Measurements from ENCODE around the gene LRRC51. TPM values are rescaled to one million over a fixed set of nuclear protein-coding genes. Genes with fewer than 3 reads are reported as not detected.

The LRRC51 gene
- total and polyA plus RNA-seq, 2 donors (not counting 3 experiments of a cell fraction or from before 2014, with no cell fraction given), result 3.5 to 6.1 TPM

- ChIA-PET CTCF (no interaction called here), POLR2A (no interaction called here)
- DNase-seq (ENCODE audit: low read depth, low spot score) (no peak), FAIRE-seq (no peak)
- H3K4me1 ChIP-seq (ENCODE audit: control insufficient read depth, extremely low read depth, insufficient read depth, low read length), result peaks cover 14% of the 10 kb centered on the region
- no peak overlapping the region for H3K4me2 ChIP-seq (ENCODE audit: insufficient read depth, low read length)
- intact Hi-C loops (cut with micrococcal nuclease) (no loop called here), dilution Hi-C loops (cut with MboI; ENCODE audit: extremely low pct_ligation_motif_present, low sequenced_read_pairs) (no loop called here)
- no peak overlapping the region for H3K27ac ChIP-seq (ENCODE audit: insufficient read depth, low read depth, low read length)
- H3K79me2 ChIP-seq (ENCODE audit: control insufficient read depth, insufficient read depth, low read length), result no peaks in the 10 kb centered on the region
- H3K9me3 ChIP-seq (replicated peaks; ENCODE audit: control insufficient read depth, insufficient read depth, low read length), result no peaks in the 10 kb centered on the region
- BruUV-seq (replicated peaks), result no TSS peak
- H3K9me1 ChIP-seq (replicated peaks; ENCODE audit: control insufficient read depth, extremely low read depth, insufficient read depth, low read length), result no peaks in the 10 kb centered on the region
- no peak overlapping the region for H3K9ac ChIP-seq (replicated peaks; ENCODE audit: extremely low read depth, insufficient read depth, low read length)
- H2AFZ ChIP-seq (ENCODE audit: low read depth, low read length), result no peak overlapping the region
- TF ChIP-seq FOS (IDR thresholded peaks at IDR 0.05; ENCODE audit: borderline replicate concordance, insufficient read depth, low read length) (no peak), GATA2 (IDR thresholded peaks at IDR 0.05; ENCODE audit: insufficient read depth, insufficient read length, low read depth, low read length) (no peak), MYC (IDR thresholded peaks at IDR 0.05; ENCODE audit: low read depth, low read length) (no peak), MAX (IDR thresholded peaks at IDR 0.05; ENCODE audit: insufficient read depth, insufficient read length) (no peak), POLR2AphosphoS5 (IDR thresholded peaks at IDR 0.05; ENCODE audit: insufficient read depth, low read depth, low read length) (no peak), POLR2A (IDR thresholded peaks at IDR 0.05; ENCODE audit: low read depth, low read length) (no peak), JUN (IDR thresholded peaks at IDR 0.05; ENCODE audit: borderline replicate concordance, insufficient read depth, insufficient read length, low read depth) (no peak), EZH2 (IDR thresholded peaks at IDR 0.05; ENCODE audit: borderline replicate concordance, low read depth, low read length, severe bottlenecking) (no peak), CTCF (IDR thresholded peaks at IDR 0.05; ENCODE audit: extremely low read depth in 1 of 2, insufficient read depth in 1 of 2, low read depth in 1 of 2, low read length in 2 of 2) (no peak)
- H3K27me3 ChIP-seq (ENCODE audit: control insufficient read depth in 2 of 2, insufficient read depth in 2 of 2, low read length in 2 of 2), result peaks cover 0 to 3% of the 10 kb centered on the region in 2 experiments
- H3K4me3 ChIP-seq (replicated peaks in 1 of 3; ENCODE audit: insufficient read depth in 1 of 3, low read depth in 1 of 3, low read length in 3 of 3), result no peak overlapping the region
- H4K20me1 ChIP-seq (replicated peaks; ENCODE audit: control insufficient read depth, extremely low read depth, insufficient read depth, low read length), result no peaks in the 10 kb centered on the region
- no peaks in the 10 kb centered on the region for H3K36me3 ChIP-seq (ENCODE audit: control insufficient read depth in 2 of 2, extremely low read depth in 1 of 2, insufficient read depth in 2 of 2, low read length in 2 of 2)
These were observed 35.5 kb downstream of the LRRC51 start for GRCh38 chr11:72116019-72116755.

All from endothelial cell of umbilical vein (primary cell).